Trophoblast cell (in vitro differentiated cells and primary cell): ENCODE results near the gene NOS2.
"Not testable (repeated sequence)": the region's sequence is repeated elsewhere in the genome, so short reads cannot be mapped to it uniquely, and the experiment has no call there.

Source experiments
- DNase-seq, 2 donors: peaks; one replicate each; pipeline ENCODE4 v3.0.0-alpha.2; 2016
- H2AFZ ChIP-seq: 2 replicates; pipeline ENCODE4 v1.6.1; 2013; ENCODE audit warnings: low read length, moderate library complexity, mild to moderate bottlenecking; ENCODE audit not compliant: insufficient read depth, poor library complexity
- H2AK5ac ChIP-seq: 2 replicates; pipeline ENCODE4 v1.6.1; 2013; ENCODE audit warnings: mild to moderate bottlenecking, low read length
- H2BK120ac ChIP-seq: 2 replicates; pipeline ENCODE4 v1.6.1; 2013; ENCODE audit warnings: low read length, mild to moderate bottlenecking, moderate library complexity; ENCODE audit not compliant: insufficient read depth, poor library complexity
- H2BK12ac ChIP-seq: 2 replicates; pipeline ENCODE4 v1.6.1; 2013; ENCODE audit warnings: mild to moderate bottlenecking, low read length, moderate library complexity
- H2BK5ac ChIP-seq: 2 replicates; pipeline ENCODE4 v1.6.1; 2013; ENCODE audit warnings: low read length, low read depth, moderate library complexity, mild to moderate bottlenecking; ENCODE audit not compliant: poor library complexity
- H3K14ac ChIP-seq: 2 replicates; pipeline ENCODE4 v1.6.1; 2013; ENCODE audit warnings: mild to moderate bottlenecking, low read length
- H3K18ac ChIP-seq: 2 replicates; pipeline ENCODE4 v1.6.1; 2013; ENCODE audit warnings: mild to moderate bottlenecking, low read length
- H3K23ac ChIP-seq: 2 replicates; pipeline ENCODE4 v1.6.1; 2013; ENCODE audit warnings: low read length
- H3K27ac ChIP-seq: 2 replicates; pipeline ENCODE4 v1.5.1; 2013; ENCODE audit warnings: low read depth, mild to moderate bottlenecking, inconsistent platforms, low read length, moderate library complexity
- H3K27me3 ChIP-seq: 2 replicates; pipeline ENCODE4 v1.6.1; 2013; ENCODE audit warnings: inconsistent platforms, mild to moderate bottlenecking, low read length, moderate library complexity; ENCODE audit not compliant: insufficient read depth
- H3K36me3 ChIP-seq, 2 experiments: 1 replicate in 1 of 2; 2 replicates in 1 of 2; pipeline ENCODE4 v1.6.1; 2013; ENCODE audit warnings: low read length in 2 of 2, mild to moderate bottlenecking in 2 of 2, moderate library complexity in 1 of 2; ENCODE audit not compliant: insufficient read depth in 2 of 2, control insufficient read depth in 1 of 2
- H3K4ac ChIP-seq: 2 replicates; pipeline ENCODE4 v1.6.1; 2013; ENCODE audit warnings: low read depth, mild to moderate bottlenecking, low read length, moderate library complexity
- H3K4me1 ChIP-seq, 2 experiments: 1 replicate in 1 of 2; 2 replicates in 1 of 2; pipeline ENCODE4 v1.6.1; 2013; ENCODE audit warnings: low read length in 2 of 2, mild to moderate bottlenecking in 2 of 2, moderate library complexity in 1 of 2; ENCODE audit not compliant: insufficient read depth in 2 of 2, control insufficient read depth in 1 of 2
- H3K4me2 ChIP-seq: 2 replicates; pipeline ENCODE4 v1.6.1; 2013; ENCODE audit warnings: inconsistent platforms, mild to moderate bottlenecking, low read length, moderate library complexity
- H3K4me3 ChIP-seq: 2 replicates; pipeline ENCODE4 v1.5.1; 2013; ENCODE audit warnings: mild to moderate bottlenecking, low read depth, low read length, inconsistent platforms
- H3K79me1 ChIP-seq: one replicate; pipeline ENCODE4 v1.6.1; 2013; ENCODE audit warnings: low read length
- H3K79me2 ChIP-seq: 2 replicates; pipeline ENCODE4 v1.6.1; 2013; ENCODE audit warnings: low read length, mild to moderate bottlenecking; ENCODE audit not compliant: control insufficient read depth, insufficient read depth, poor library complexity
- H3K9ac ChIP-seq: 2 replicates; pipeline ENCODE4 v1.6.1; 2013; ENCODE audit warnings: mild to moderate bottlenecking, low read length
- H3K9me3 ChIP-seq: 2 replicates; pipeline ENCODE4 v1.6.1; 2013; ENCODE audit warnings: low read depth, mild to moderate bottlenecking, control low read depth, inconsistent platforms, low read length; ENCODE audit not compliant: insufficient read depth
- H4K12ac ChIP-seq: 2 replicates; pipeline ENCODE4 v1.6.1; 2013; ENCODE audit warnings: low read depth, mild to moderate bottlenecking, low read length, moderate library complexity
- H4K8ac ChIP-seq: 2 replicates; pipeline ENCODE4 v1.6.1; 2013; ENCODE audit warnings: low read depth, mild to moderate bottlenecking, low read length, moderate library complexity
- H4K91ac ChIP-seq: one replicate; pipeline ENCODE4 v1.6.1; 2013; ENCODE audit warnings: low read depth, mild to moderate bottlenecking, low read length, moderate library complexity
- WGBS: extraction: QIAGEN DNeasy Blood & Tissue Kit; methylation state at CpG from one replicate; pipeline ENCODE4 v1.1.7; 2013; ENCODE audit warnings: missing lambda C conversion rate; ENCODE audit not compliant: insufficient read length, insufficient coverage; ENCODE audit errors: extremely low coverage; 5-methylcytosine and 5-hydroxymethylcytosine counted together

Gene NOS2

GRCh38 chr17:27834571-27834970 lies 34.2 kb upstream of the NOS2 start:
- Histone ChIP-seq H4K12ac (no peak overlapping the region), H3K4me1 (peaks cover 0 to 2% of the 10 kb centered on the region in 2 experiments), H3K79me2 (no peaks in the 10 kb centered on the region), H2BK12ac (no peak overlapping the region), H3K4me3 (no peak overlapping the region), H2AK5ac (no peak overlapping the region), H3K36me3 (no peaks in the 10 kb centered on the region), H3K18ac (no peak overlapping the region), H3K27me3 (no peaks in the 10 kb centered on the region), H3K14ac (no peak overlapping the region), H2BK5ac (no peak overlapping the region), H3K9ac (no peak overlapping the region), H3K4ac (no peak overlapping the region), H2AFZ (no peak overlapping the region), H4K91ac (no peak overlapping the region), H2BK120ac (no peak overlapping the region), H3K4me2 (no peak overlapping the region), H3K27ac (no peak overlapping the region), H3K79me1 (no peaks in the 10 kb centered on the region), H3K23ac (no peak overlapping the region), H4K8ac (no peak overlapping the region), H3K9me3 (no peaks in the 10 kb centered on the region)
- WGBS, result no CpG with 5 or more reads among the region's 3 CpGs
- DNase-seq, result peak; percentile 91 to 92

- Histone ChIP-seq H3K4ac (no peak overlapping the region), H3K36me3 (no peaks in the 10 kb centered on the region), H4K12ac (no peak overlapping the region), H3K4me3 (no peak overlapping the region), H2AFZ (no peak overlapping the region), H2BK120ac (no peak overlapping the region), H2BK12ac (no peak overlapping the region), H2AK5ac (no peak overlapping the region), H3K9ac (no peak overlapping the region), H3K79me1 (no peaks in the 10 kb centered on the region), H3K27me3 (no peaks in the 10 kb centered on the region), H3K14ac (no peak overlapping the region), H3K4me2 (no peak overlapping the region), H3K9me3 (no peaks in the 10 kb centered on the region), H3K23ac (no peak overlapping the region), H2BK5ac (no peak overlapping the region), H3K27ac (no peak overlapping the region), H4K91ac (no peak overlapping the region), H3K79me2 (no peaks in the 10 kb centered on the region), H4K8ac (no peak overlapping the region), H3K18ac (no peak overlapping the region), H3K4me1 (peaks cover 0 to 2% of the 10 kb centered on the region in 2 experiments)
- DNase-seq, result peak; percentile 74 to 94
These were observed 32.5 kb upstream of the NOS2 start for GRCh38 chr17:27832831-27833230.

GRCh38 chr17:27829888-27830287 lies 29.6 kb upstream of the NOS2 start:
- H3K23ac ChIP-seq, H4K8ac ChIP-seq, H3K27me3 ChIP-seq, H3K9me3 ChIP-seq, H2BK5ac ChIP-seq, H3K4ac ChIP-seq, H3K79me1 ChIP-seq, H3K36me3 ChIP-seq, H3K9ac ChIP-seq, H2BK120ac ChIP-seq, H2AK5ac ChIP-seq, H2AFZ ChIP-seq, H3K18ac ChIP-seq, H3K14ac ChIP-seq, H4K12ac ChIP-seq, H4K91ac ChIP-seq, H3K4me2 ChIP-seq, H3K4me3 ChIP-seq, H2BK12ac ChIP-seq, H3K4me1 ChIP-seq, H3K79me2 ChIP-seq, H3K27ac ChIP-seq: not testable (repeated sequence)
- peak; percentile 69 to 83 for DNase-seq
- WGBS, result no CpG with 5 or more reads among the region's 1 CpG

GRCh38 chr17:27829143-27829711 lies 28.9 kb upstream of the NOS2 start:
- H3K79me2 ChIP-seq, H3K4me1 ChIP-seq, H3K27me3 ChIP-seq, H3K4ac ChIP-seq, H2AK5ac ChIP-seq, H3K14ac ChIP-seq, H4K8ac ChIP-seq, H3K23ac ChIP-seq, H3K18ac ChIP-seq, H3K79me1 ChIP-seq, H3K27ac ChIP-seq, H2BK5ac ChIP-seq, H4K12ac ChIP-seq, H2AFZ ChIP-seq, H3K4me3 ChIP-seq, H3K4me2 ChIP-seq, DNase-seq, H3K9me3 ChIP-seq, H3K9ac ChIP-seq, H3K36me3 ChIP-seq, H2BK12ac ChIP-seq, H2BK120ac ChIP-seq, H4K91ac ChIP-seq: not testable (repeated sequence)
- WGBS, result no CpG with 5 or more reads among the region's 2 CpGs
